ENCODE data around the gene ASXL2.
A peak's percentile ranks its signal among the peaks of the same experiment; 100 is the strongest.
"Not testable (repeated sequence)": the region's sequence is repeated elsewhere in the genome, so short reads cannot be mapped to it uniquely, and the experiment has no call there.

The ASXL2 gene

GRCh38 chr2:25832897-25833296, 45.4 kb downstream of the ASXL2 start:
- no peak for DNase-seq (ENCODE audit: low read depth)

GRCh38 chr2:25831746-25832449, 46.4 kb downstream of the ASXL2 start:
- DNase-seq (ENCODE audit: low read depth) = no peak

GRCh38 chr2:25829828-25830227, 48.5 kb downstream of the ASXL2 start:
- DNase-seq (ENCODE audit: low read depth) = no peak

GRCh38 chr2:25829377-25829704, 48.9 kb downstream of the ASXL2 start:
- no peak for DNase-seq (ENCODE audit: low read depth)

GRCh38 chr2:25828532-25829376, 49.5 kb downstream of the ASXL2 start:
- not testable (repeated sequence) for DNase-seq (ENCODE audit: low read depth)

- DNase-seq (ENCODE audit: low read depth) = peak; percentile 36
Measured at GRCh38 chr2:25825238-25825637, 53.0 kb downstream of the ASXL2 start.

- no peak for DNase-seq (ENCODE audit: low read depth)
Measured at GRCh38 chr2:25824718-25825117, 53.6 kb downstream of the ASXL2 start.

- no peak for DNase-seq (ENCODE audit: low read depth)
Measured at GRCh38 chr2:25824216-25824615, 54.1 kb downstream of the ASXL2 start.

- peak; percentile 59 for DNase-seq (ENCODE audit: low read depth)
Measured at GRCh38 chr2:25822190-25823117, 55.8 kb downstream of the ASXL2 start.

- DNase-seq (ENCODE audit: low read depth) = no peak
Measured at GRCh38 chr2:25821225-25822056, 56.8 kb downstream of the ASXL2 start.

GRCh38 chr2:25819597-25820039, 58.7 kb downstream of the ASXL2 start:
- DNase-seq (ENCODE audit: low read depth) = no peak

GRCh38 chr2:25817630-25818029, 60.7 kb downstream of the ASXL2 start:
- DNase-seq (ENCODE audit: low read depth) = no peak

GRCh38 chr2:25817006-25817405, 61.3 kb downstream of the ASXL2 start:
- DNase-seq (ENCODE audit: low read depth) = no peak

GRCh38 chr2:25816249-25816648, 62.0 kb downstream of the ASXL2 start:
- DNase-seq (ENCODE audit: low read depth) = no peak

- DNase-seq (ENCODE audit: low read depth) = no peak
Measured at GRCh38 chr2:25814681-25815080, 63.6 kb downstream of the ASXL2 start.

GRCh38 chr2:25810428-25810827, 67.9 kb downstream of the ASXL2 start:
- DNase-seq (ENCODE audit: low read depth) = no peak

GRCh38 chr2:25809646-25810045, 68.6 kb downstream of the ASXL2 start:
- DNase-seq (ENCODE audit: low read depth) = no peak

GRCh38 chr2:25808006-25808383, 70.3 kb downstream of the ASXL2 start:
- no peak for DNase-seq (ENCODE audit: low read depth)

GRCh38 chr2:25806941-25807340, 71.3 kb downstream of the ASXL2 start:
- no peak for DNase-seq (ENCODE audit: low read depth)

GRCh38 chr2:25805987-25806386, 72.3 kb downstream of the ASXL2 start:
- no peak for DNase-seq (ENCODE audit: low read depth)

- no peak for DNase-seq (ENCODE audit: low read depth)
Measured at GRCh38 chr2:25804338-25804737, 73.9 kb downstream of the ASXL2 start.

GRCh38 chr2:25799301-25799700, 79.0 kb downstream of the ASXL2 start:
- no peak for DNase-seq (ENCODE audit: low read depth)
